Neural progenitor cell (in vitro differentiated cells): Measurements from ENCODE around the gene ARHGEF4.

Source experiments
- EZH2phosphoT487 ChIP-seq: fragments of 200-600 bp; sonication (generic); IDR thresholded peaks from 2 replicates; pipeline ENCODE4 v1.6.1; 2017; ENCODE audit warnings: antibody characterized with exemption
- TF ChIP-seq, protein P1 (sequence below): fragments of 200-600 bp; sonication (generic); IDR thresholded peaks from 2 replicates; pipeline ENCODE4 v1.5.1; 2017; ENCODE audit warnings: antibody characterized with exemption, mild to moderate bottlenecking

DNA sequence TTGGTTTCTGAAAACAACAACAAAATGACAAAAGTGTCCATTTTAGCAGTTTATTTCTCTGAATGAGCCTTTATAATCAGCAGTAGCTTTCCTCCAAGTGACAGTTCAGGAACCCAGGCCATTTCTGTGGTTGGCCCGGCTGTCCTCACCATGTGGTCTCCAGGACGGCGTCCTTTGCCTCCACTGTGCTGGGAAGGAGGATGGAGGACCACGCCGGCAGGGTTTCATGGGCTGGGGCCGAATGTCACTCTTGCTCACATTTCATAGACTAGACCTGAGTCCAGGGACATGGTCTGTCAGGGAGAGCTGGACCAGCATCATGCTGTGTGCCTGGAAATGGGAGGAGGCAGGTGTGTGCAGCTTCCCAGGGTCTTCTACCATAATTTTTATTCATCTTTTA, 50.9 kb downstream of the ARHGEF4 start:
- TF ChIP-seq, protein P1, sequence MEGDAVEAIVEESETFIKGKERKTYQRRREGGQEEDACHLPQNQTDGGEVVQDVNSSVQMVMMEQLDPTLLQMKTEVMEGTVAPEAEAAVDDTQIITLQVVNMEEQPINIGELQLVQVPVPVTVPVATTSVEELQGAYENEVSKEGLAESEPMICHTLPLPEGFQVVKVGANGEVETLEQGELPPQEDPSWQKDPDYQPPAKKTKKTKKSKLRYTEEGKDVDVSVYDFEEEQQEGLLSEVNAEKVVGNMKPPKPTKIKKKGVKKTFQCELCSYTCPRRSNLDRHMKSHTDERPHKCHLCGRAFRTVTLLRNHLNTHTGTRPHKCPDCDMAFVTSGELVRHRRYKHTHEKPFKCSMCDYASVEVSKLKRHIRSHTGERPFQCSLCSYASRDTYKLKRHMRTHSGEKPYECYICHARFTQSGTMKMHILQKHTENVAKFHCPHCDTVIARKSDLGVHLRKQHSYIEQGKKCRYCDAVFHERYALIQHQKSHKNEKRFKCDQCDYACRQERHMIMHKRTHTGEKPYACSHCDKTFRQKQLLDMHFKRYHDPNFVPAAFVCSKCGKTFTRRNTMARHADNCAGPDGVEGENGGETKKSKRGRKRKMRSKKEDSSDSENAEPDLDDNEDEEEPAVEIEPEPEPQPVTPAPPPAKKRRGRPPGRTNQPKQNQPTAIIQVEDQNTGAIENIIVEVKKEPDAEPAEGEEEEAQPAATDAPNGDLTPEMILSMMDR: no peak
- no peak for TF ChIP-seq EZH2phosphoT487
